Sigmoid colon (tissue), 4 donors: ENCODE results near the gene TIMM22.

Experiments used
- EP300 ChIP-seq, 4 donors: sonication (generic); formaldehyde crosslinking; IDR thresholded peaks; one replicate each; pipeline ENCODE4 v1.6.1; 2017; ENCODE audit warnings: antibody characterized with exemption in 4 of 4
- TF ChIP-seq, protein P1 (sequence below), 4 experiments: fragments of 450-650 bp in 3 of 4; fragments of 200-600 bp in 1 of 4; IDR thresholded peaks; one replicate each; pipeline ENCODE4 v1.5.1; 2016 to 2019; ENCODE audit warnings: antibody characterized with exemption in 4 of 4, mild to moderate bottlenecking in 3 of 4, moderate library complexity in 2 of 4

DNA sequence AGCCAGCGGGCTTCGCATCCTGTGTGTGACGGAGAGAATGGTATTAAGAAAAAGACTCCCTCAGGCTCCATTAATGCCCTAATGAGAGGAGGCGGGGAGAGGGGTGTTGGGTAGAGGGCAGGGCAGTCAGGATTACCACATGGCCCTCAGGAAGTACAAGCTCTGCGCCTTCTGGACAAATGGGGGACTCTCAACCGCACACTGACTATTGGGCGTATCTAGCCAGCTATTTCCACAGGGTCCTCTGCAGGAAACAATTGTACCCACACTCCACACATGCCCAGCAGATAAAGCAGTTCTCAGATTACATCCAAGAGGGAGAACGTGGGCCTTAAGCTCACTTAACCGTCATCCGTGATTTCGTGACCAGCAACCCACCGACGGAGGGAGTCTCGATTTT lies 32.1 kb upstream of the TIMM22 start:
- no peak for TF ChIP-seq EP300 (IDR thresholded peaks at IDR 0.05)
- TF ChIP-seq, protein P1, sequence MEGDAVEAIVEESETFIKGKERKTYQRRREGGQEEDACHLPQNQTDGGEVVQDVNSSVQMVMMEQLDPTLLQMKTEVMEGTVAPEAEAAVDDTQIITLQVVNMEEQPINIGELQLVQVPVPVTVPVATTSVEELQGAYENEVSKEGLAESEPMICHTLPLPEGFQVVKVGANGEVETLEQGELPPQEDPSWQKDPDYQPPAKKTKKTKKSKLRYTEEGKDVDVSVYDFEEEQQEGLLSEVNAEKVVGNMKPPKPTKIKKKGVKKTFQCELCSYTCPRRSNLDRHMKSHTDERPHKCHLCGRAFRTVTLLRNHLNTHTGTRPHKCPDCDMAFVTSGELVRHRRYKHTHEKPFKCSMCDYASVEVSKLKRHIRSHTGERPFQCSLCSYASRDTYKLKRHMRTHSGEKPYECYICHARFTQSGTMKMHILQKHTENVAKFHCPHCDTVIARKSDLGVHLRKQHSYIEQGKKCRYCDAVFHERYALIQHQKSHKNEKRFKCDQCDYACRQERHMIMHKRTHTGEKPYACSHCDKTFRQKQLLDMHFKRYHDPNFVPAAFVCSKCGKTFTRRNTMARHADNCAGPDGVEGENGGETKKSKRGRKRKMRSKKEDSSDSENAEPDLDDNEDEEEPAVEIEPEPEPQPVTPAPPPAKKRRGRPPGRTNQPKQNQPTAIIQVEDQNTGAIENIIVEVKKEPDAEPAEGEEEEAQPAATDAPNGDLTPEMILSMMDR (IDR thresholded peaks at IDR 0.05) = no peak
